ENCODE results near the gene AP1G1. TPM values are rescaled to one million over a fixed set of nuclear protein-coding genes. Genes with fewer than 3 reads are reported as not detected.

The AP1G1 gene
- total RNA-seq, 4 donors from 2014 or later: 77.1 to 153 (median 86.3) TPM

GRCh38 chr16:71723537-71724319 lies 84.9 kb downstream of the AP1G1 start:
- Histone ChIP-seq H3K9me3 (no peaks in the 10 kb centered on the region), H3K27ac (peak overlapping the region; percentile 95), H3K36me3 (no peaks in the 10 kb centered on the region), H3K4me1 (peaks cover 21% of the 10 kb centered on the region), H3K27me3 (no peaks in the 10 kb centered on the region), H3K4me3 (peak overlapping the region; percentile 94)
- DNase-seq (ENCODE audit: low spot score in 2 of 2): peak; percentile 74 to 81
- TF ChIP-seq, protein P1, sequence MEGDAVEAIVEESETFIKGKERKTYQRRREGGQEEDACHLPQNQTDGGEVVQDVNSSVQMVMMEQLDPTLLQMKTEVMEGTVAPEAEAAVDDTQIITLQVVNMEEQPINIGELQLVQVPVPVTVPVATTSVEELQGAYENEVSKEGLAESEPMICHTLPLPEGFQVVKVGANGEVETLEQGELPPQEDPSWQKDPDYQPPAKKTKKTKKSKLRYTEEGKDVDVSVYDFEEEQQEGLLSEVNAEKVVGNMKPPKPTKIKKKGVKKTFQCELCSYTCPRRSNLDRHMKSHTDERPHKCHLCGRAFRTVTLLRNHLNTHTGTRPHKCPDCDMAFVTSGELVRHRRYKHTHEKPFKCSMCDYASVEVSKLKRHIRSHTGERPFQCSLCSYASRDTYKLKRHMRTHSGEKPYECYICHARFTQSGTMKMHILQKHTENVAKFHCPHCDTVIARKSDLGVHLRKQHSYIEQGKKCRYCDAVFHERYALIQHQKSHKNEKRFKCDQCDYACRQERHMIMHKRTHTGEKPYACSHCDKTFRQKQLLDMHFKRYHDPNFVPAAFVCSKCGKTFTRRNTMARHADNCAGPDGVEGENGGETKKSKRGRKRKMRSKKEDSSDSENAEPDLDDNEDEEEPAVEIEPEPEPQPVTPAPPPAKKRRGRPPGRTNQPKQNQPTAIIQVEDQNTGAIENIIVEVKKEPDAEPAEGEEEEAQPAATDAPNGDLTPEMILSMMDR (IDR thresholded peaks at IDR 0.05): no peak
- TF ChIP-seq EP300 (IDR thresholded peaks at IDR 0.05) (no peak), POLR2A (IDR thresholded peaks at IDR 0.05) (peak in 1 of 2 donors; percentile 39), POLR2AphosphoS5 (IDR thresholded peaks at IDR 0.05) (no peak)
- 0% methylated on average over 10 of the region's 104 CpGs for WGBS

GRCh38 chr16:71722801-71723536 lies 85.7 kb downstream of the AP1G1 start:
- Histone ChIP-seq H3K27me3 (no peaks in the 10 kb centered on the region), H3K4me3 (peak overlapping the region; percentile 94), H3K27ac (peak overlapping the region; percentile 95), H3K4me1 (peaks cover 21% of the 10 kb centered on the region), H3K9me3 (no peaks in the 10 kb centered on the region), H3K36me3 (no peaks in the 10 kb centered on the region)
- WGBS: under 1% methylated on average over 24 of the region's 59 CpGs
- DNase-seq (ENCODE audit: low spot score in 2 of 2): peak; percentile 85 to 89
- TF ChIP-seq POLR2AphosphoS5 (IDR thresholded peaks at IDR 0.05) (peak in 1 of 3 donors; percentile 32), EP300 (IDR thresholded peaks at IDR 0.05) (no peak), POLR2A (IDR thresholded peaks at IDR 0.05) (no peak)
- TF ChIP-seq, protein P1 (IDR thresholded peaks at IDR 0.05): no peak

- no peaks in the 10 kb centered on the region for H3K9me3 ChIP-seq
- no peak for TF ChIP-seq POLR2AphosphoS5 (IDR thresholded peaks at IDR 0.05)
- TF ChIP-seq, protein P1 (IDR thresholded peaks at IDR 0.05): no peak
- TF ChIP-seq POLR2A (IDR thresholded peaks at IDR 0.05): no peak
- no peak for TF ChIP-seq EP300 (IDR thresholded peaks at IDR 0.05)
- peaks cover 12% of the 10 kb centered on the region for H3K4me1 ChIP-seq
- no peak overlapping the region for H3K27ac ChIP-seq
- H3K36me3 ChIP-seq: no peaks in the 10 kb centered on the region
- H3K4me3 ChIP-seq: no peak overlapping the region
- no peaks in the 10 kb centered on the region for H3K27me3 ChIP-seq
- WGBS: 73% methylated on average over 8 of the region's 8 CpGs
- no peak for DNase-seq (ENCODE audit: low spot score in 2 of 2)
These were observed 87.4 kb downstream of the AP1G1 start for GRCh38 chr16:71721066-71721740.

DNA sequence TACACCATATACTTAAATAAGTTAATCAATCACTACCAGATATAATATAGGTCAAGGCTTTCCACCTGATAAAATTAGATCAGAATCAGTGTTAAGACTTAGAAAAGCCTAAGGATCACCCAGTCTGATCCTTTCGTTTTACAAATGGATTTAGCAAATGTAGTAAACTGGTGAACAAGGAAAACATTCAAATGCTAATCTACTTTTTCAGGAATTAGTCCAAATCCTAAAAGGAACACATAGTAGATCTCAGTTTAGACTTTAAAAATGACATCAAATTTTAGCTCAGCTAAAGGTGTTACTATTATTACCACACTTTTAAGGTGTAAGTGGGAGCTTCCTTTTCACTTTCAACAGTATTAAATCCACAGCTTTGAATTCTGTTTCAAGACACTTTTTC lies 96.1 kb downstream of the AP1G1 start:
- H3K27me3 ChIP-seq: no peaks in the 10 kb centered on the region
- no peak overlapping the region for H3K27ac ChIP-seq
- 67% methylated on average over 1 of the region's 1 CpG for WGBS
- DNase-seq (ENCODE audit: low spot score in 2 of 2): no peak
- no peak overlapping the region for H3K4me3 ChIP-seq
- no peaks in the 10 kb centered on the region for H3K9me3 ChIP-seq
- TF ChIP-seq POLR2AphosphoS5 (IDR thresholded peaks at IDR 0.05) (no peak), POLR2A (IDR thresholded peaks at IDR 0.05) (no peak), EP300 (IDR thresholded peaks at IDR 0.05) (no peak)
- TF ChIP-seq, protein P1 (IDR thresholded peaks at IDR 0.05): no peak
- peaks cover 21% of the 10 kb centered on the region for H3K4me1 ChIP-seq
- H3K36me3 ChIP-seq: peaks cover 3% of the 10 kb centered on the region

Measured in suprapubic skin (tissue), 4 donors.